Smooth muscle cell (in vitro differentiated cells): ENCODE data around the gene DEFB110. TPM values are rescaled to one million over a fixed set of nuclear protein-coding genes. Genes with fewer than 3 reads are reported as not detected.

Experiments
- DNase-seq: peaks from one replicate; lab custom pipeline; 2025; ENCODE audit not compliant: unreplicated experiment; lab: John Stamatoyannopoulos, UW
- H2AFZ ChIP-seq: fragments of 200-600 bp; sonication (generic); 2 replicates; pipeline ENCODE4 v1.6.0; 2016; ENCODE audit warnings: antibody characterized with exemption, low read depth, mild to moderate bottlenecking
- H3F3A ChIP-seq: fragments of 200-600 bp; sonication (generic); 2 replicates; pipeline ENCODE4 v1.6.0; 2017; ENCODE audit warnings: antibody characterized with exemption, low read depth
- H3K27ac ChIP-seq: fragments of 200-600 bp; sonication (generic); 2 replicates; pipeline ENCODE4 v1.5.1; 2016; ENCODE audit warnings: low read depth, mild to moderate bottlenecking
- H3K27me3 ChIP-seq: fragments of 200-600 bp; sonication (generic); 2 replicates; pipeline ENCODE4 v1.6.1; 2016; ENCODE audit warnings: low read depth, mild to moderate bottlenecking
- H3K36me3 ChIP-seq: fragments of 200-600 bp; sonication (generic); 2 replicates; pipeline ENCODE4 v1.5.1; 2016; ENCODE audit warnings: low read depth
- H3K4me1 ChIP-seq: fragments of 200-600 bp; sonication (generic); 2 replicates; pipeline ENCODE4 v1.5.1; 2016; ENCODE audit warnings: low read depth
- H3K4me2 ChIP-seq: fragments of 200-600 bp; sonication (generic); 2 replicates; pipeline ENCODE4 v1.6.0; 2016; ENCODE audit warnings: mild to moderate bottlenecking
- H3K4me3 ChIP-seq: fragments of 200-600 bp; sonication (generic); 2 replicates; pipeline ENCODE4 v1.5.1; 2016; ENCODE audit warnings: mild to moderate bottlenecking
- H3K79me2 ChIP-seq: fragments of 200-600 bp; sonication (generic); 2 replicates; pipeline ENCODE4 v1.6.0; 2016; ENCODE audit warnings: low read depth, mild to moderate bottlenecking
- H3K9ac ChIP-seq: fragments of 200-600 bp; sonication (generic); 2 replicates; pipeline ENCODE4 v1.6.0; 2016; ENCODE audit warnings: low read depth
- H3K9me3 ChIP-seq: fragments of 200-600 bp; sonication (generic); replicated peaks from 2 replicates; pipeline ENCODE4 v1.5.1; 2016; ENCODE audit warnings: low read depth
- H4K20me1 ChIP-seq: fragments of 200-600 bp; sonication (generic); 2 replicates; pipeline ENCODE4 v1.6.0; 2016; ENCODE audit warnings: low read depth
- WGBS: methylation state at CpG from one replicate; pipeline ENCODE4 v1.1.7; 2016; ENCODE audit warnings: low lambda C conversion rate; 5-methylcytosine and 5-hydroxymethylcytosine counted together
- polyA plus RNA-seq: library from polyadenylated mRNA; unstranded; fragments of >200 nt; fragmentation: Nextera tagmentation; extraction: Ambion mirVana; gene quantifications from 2 replicates; pipeline ENCODE4 v1.2.1, GENCODE V29; 2016
- total RNA-seq: library from RNA; depleted of rRNA; stranded (reverse); fragments of >200 nt; gene quantifications from 2 replicates; pipeline ENCODE4 v1.2.3, GENCODE V29; 2014
- TF ChIP-seq, protein P1 (sequence below): fragments of 200-600 bp; sonication (generic); IDR thresholded peaks from 2 replicates; pipeline ENCODE4 v1.5.1; 2017; ENCODE audit warnings: borderline replicate concordance, mild to moderate bottlenecking, antibody characterized with exemption; ENCODE audit not compliant: insufficient read depth, poor library complexity, severe bottlenecking

Gene DEFB110
- total and polyA plus RNA-seq, 2 experiments from 2014 or later: not detected

DNA sequence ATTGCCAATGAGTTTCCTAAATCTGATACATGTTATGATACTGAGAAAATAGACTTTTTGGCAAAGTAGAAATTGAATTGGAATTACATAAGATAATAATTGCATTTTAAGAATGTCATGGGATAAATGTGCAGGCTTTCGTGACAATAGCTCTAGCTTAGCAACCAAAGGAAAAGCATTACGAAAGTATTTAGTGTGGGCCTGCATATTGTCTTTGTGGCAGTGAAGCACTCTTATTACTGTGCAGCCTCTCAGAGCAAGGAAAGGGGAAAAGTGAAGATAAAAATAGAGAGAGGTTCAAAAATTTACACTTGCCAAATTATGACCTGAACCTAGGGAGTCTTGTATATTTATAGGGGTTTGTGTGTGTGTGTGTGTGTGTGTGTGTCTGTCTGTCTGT lies 39.7 kb downstream of the DEFB110 start:
- 77% methylated on average over 2 of the region's 2 CpGs for WGBS
- Histone ChIP-seq H3K4me2 (no peak overlapping the region), H3K79me2 (no peaks in the 10 kb centered on the region), H4K20me1 (no peaks in the 10 kb centered on the region), H2AFZ (no peak overlapping the region), H3K27me3 (no peaks in the 10 kb centered on the region), H3K36me3 (no peaks in the 10 kb centered on the region), H3K4me1 (no peaks in the 10 kb centered on the region), H3F3A (no peaks in the 10 kb centered on the region), H3K9me3 (no peaks in the 10 kb centered on the region), H3K4me3 (no peak overlapping the region), H3K27ac (peak overlapping the region; percentile 35), H3K9ac (no peak overlapping the region)
- TF ChIP-seq, protein P1, sequence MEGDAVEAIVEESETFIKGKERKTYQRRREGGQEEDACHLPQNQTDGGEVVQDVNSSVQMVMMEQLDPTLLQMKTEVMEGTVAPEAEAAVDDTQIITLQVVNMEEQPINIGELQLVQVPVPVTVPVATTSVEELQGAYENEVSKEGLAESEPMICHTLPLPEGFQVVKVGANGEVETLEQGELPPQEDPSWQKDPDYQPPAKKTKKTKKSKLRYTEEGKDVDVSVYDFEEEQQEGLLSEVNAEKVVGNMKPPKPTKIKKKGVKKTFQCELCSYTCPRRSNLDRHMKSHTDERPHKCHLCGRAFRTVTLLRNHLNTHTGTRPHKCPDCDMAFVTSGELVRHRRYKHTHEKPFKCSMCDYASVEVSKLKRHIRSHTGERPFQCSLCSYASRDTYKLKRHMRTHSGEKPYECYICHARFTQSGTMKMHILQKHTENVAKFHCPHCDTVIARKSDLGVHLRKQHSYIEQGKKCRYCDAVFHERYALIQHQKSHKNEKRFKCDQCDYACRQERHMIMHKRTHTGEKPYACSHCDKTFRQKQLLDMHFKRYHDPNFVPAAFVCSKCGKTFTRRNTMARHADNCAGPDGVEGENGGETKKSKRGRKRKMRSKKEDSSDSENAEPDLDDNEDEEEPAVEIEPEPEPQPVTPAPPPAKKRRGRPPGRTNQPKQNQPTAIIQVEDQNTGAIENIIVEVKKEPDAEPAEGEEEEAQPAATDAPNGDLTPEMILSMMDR: no peak
- DNase-seq: no peak

DNA sequence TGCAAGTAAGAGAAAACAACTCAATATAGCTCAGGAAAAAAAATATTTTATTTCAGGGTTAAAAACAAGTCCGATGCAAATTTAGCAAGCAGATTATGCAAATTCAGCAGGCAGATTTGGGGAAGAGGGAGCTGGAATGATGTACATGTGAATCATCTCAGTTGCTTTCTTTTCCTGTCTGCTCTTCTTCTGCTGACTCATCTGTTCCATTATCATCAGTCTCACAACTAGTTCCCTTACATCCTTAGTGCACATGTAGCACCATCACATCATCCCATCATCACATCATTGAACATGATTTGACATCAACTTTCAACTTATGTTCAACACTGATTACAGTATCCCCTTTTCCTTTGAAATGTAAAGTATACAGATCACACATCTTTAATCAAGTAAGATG lies 40.9 kb downstream of the DEFB110 start:
- H3K36me3 ChIP-seq: no peaks in the 10 kb centered on the region
- no peaks in the 10 kb centered on the region for H4K20me1 ChIP-seq
- TF ChIP-seq, protein P1: no peak
- no peak overlapping the region for H3K4me2 ChIP-seq
- no peak overlapping the region for H3K9ac ChIP-seq
- no peak overlapping the region for H3K27ac ChIP-seq
- no peak overlapping the region for H3K4me3 ChIP-seq
- DNase-seq: no peak
- no peaks in the 10 kb centered on the region for H3F3A ChIP-seq
- no peaks in the 10 kb centered on the region for H3K79me2 ChIP-seq
- WGBS: 80% methylated on average over 1 of the region's 1 CpG
- H3K27me3 ChIP-seq: no peaks in the 10 kb centered on the region
- H3K9me3 ChIP-seq: no peaks in the 10 kb centered on the region
- H2AFZ ChIP-seq: no peak overlapping the region
- H3K4me1 ChIP-seq: no peaks in the 10 kb centered on the region

DNA sequence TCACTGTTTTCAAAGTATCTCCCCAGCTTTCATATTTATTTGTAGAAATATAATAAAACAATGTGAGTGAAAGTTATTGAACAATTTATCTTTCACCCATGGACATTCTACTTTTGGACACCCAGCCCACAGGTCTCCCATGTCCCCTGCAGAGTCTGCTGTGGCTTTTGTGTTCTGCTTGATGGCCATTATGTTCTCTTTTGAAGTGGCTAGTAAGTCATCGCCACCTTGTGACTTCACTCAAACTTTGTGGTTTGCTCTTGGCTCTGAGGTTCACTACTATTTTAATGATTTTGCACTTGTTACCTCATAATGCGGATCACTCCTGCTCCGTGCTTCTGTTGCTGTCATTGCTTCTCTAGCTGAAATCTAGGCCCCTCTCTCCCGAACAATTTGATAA lies 42.2 kb downstream of the DEFB110 start:
- no peak for DNase-seq
- Histone ChIP-seq H4K20me1 (no peaks in the 10 kb centered on the region), H3K36me3 (no peaks in the 10 kb centered on the region), H3K27ac (no peak overlapping the region), H3K4me2 (no peak overlapping the region), H3K9ac (no peak overlapping the region), H2AFZ (no peak overlapping the region), H3K4me3 (no peak overlapping the region), H3K27me3 (no peaks in the 10 kb centered on the region), H3K79me2 (no peaks in the 10 kb centered on the region), H3F3A (no peaks in the 10 kb centered on the region), H3K4me1 (no peaks in the 10 kb centered on the region), H3K9me3 (no peaks in the 10 kb centered on the region)
- TF ChIP-seq, protein P1: no peak
- 91% methylated on average over 4 of the region's 4 CpGs for WGBS
